Measurements from ENCODE around the gene AQP3. TPM values are rescaled to one million over a fixed set of nuclear protein-coding genes. Genes with fewer than 3 reads are reported as not detected.
A peak's percentile ranks its signal among the peaks of the same experiment; 100 is the strongest.
"Not testable (repeated sequence)": the region's sequence is repeated elsewhere in the genome, so short reads cannot be mapped to it uniquely, and the experiment has no call there.

Gene AQP3
- total RNA-seq, 4 donors from 2014 or later: 4.2 to 12.7 (median 6.8) TPM

GRCh38 chr9:33393581-33393980 lies 53.8 kb downstream of the AQP3 start:
- TF ChIP-seq EP300 (IDR thresholded peaks at IDR 0.05): no peak
- TF ChIP-seq POLR2AphosphoS5 (IDR thresholded peaks at IDR 0.05): no peak
- intact Hi-C loops (cut with DNase I): no loop called here
- Histone ChIP-seq H3K27ac (replicated peaks in 1 of 4) (peak overlapping the region in 3 of 4 donors; percentile 9 to 47 (median 27)), H3K4me3 (no peak overlapping the region), H3K4me1 (peaks cover 29 to 44% (median 37%) of the 10 kb centered on the region in 4 donors), H3K27me3 (no peaks in the 10 kb centered on the region), H3K36me3 (no peaks in the 10 kb centered on the region), H3K9me3 (no peaks in the 10 kb centered on the region)
- 57% methylated on average over 10 of the region's 11 CpGs for WGBS
- no peak for DNase-seq (ENCODE audit: extremely low spot score)

GRCh38 chr9:33392591-33393021 lies 54.8 kb downstream of the AQP3 start:
- H3K27me3 ChIP-seq; H3K4me3 ChIP-seq; DNase-seq (ENCODE audit: extremely low spot score); H3K36me3 ChIP-seq; intact Hi-C loops (cut with DNase I); H3K9me3 ChIP-seq: not testable (repeated sequence)
- 83% methylated on average over 7 of the region's 7 CpGs for WGBS
- Histone ChIP-seq H3K27ac (replicated peaks in 1 of 4) (peak overlapping the region in 3 of 4 donors; percentile 31 to 52 (median 47)), H3K4me1 (peaks cover 29 to 44% (median 40%) of the 10 kb centered on the region in 4 donors)

Small RNAs within 50 kb of the gene (small RNA-seq; reads per million reads assigned to genes)
- gene AL356218.2 (0 reads per million in 3 donors), gene MIR6851 (0 to 0.19 (median 0) reads per million in 3 donors)

Other genes starting within 250 kb of the AQP3 start
- not detected for gene SPINK4, start 207.4 kb downstream of the AQP3 start, total RNA-seq
- gene BAG1, start 182.9 kb downstream of the AQP3 start, total RNA-seq: 100 to 1,000 TPM; 108 to 154 (median 126) TPM
- gene CHMP5, start 182.5 kb downstream of the AQP3 start, total RNA-seq: 10 to 100 TPM; 48.0 to 77.2 (median 65.2) TPM
- gene NFX1, start 157.1 kb downstream of the AQP3 start, total RNA-seq: 10 to 100 TPM; 32.1 to 49.4 (median 36.9) TPM
- 1 to 10 TPM in 3 of 4 donors, under 1 TPM in 1; 0.33 to 1.8 (median 1.4) TPM for gene AQP7, start 45.0 kb downstream of the AQP3 start, total RNA-seq
- 10 to 100 TPM; 12.7 to 21.0 (median 16.5) TPM for gene NOL6, start 26.3 kb upstream of the AQP3 start, total RNA-seq
- not detected for gene ANKRD18B, start 76.7 kb upstream of the AQP3 start, total RNA-seq

Data from esophagus muscularis mucosa (tissue), 4 donors.